TTC549 (cell line): ENCODE measurements around the gene NTNG1.
"Not testable (repeated sequence)": the region's sequence is repeated elsewhere in the genome, so short reads cannot be mapped to it uniquely, and the experiment has no call there.

Experiments used
- FAIRE-seq: peaks from 2 replicates; lab custom pipeline; 2012; peaks lifted over from hg19 to GRCh38; lab: Jason Lieb, UNC

NTNG1 gene

GRCh38 chr1:107200631-107201030 lies 59.8 kb downstream of the NTNG1 start:
- FAIRE-seq, result no peak

GRCh38 chr1:107202007-107202406 lies 61.2 kb downstream of the NTNG1 start:
- no peak for FAIRE-seq

GRCh38 chr1:107213225-107213624 lies 72.4 kb downstream of the NTNG1 start:
- no peak for FAIRE-seq

GRCh38 chr1:107220036-107220435 lies 79.2 kb downstream of the NTNG1 start:
- FAIRE-seq, result no peak

- FAIRE-seq, result no peak
Observed at GRCh38 chr1:107225706-107226105, 84.9 kb downstream of the NTNG1 start.

- no peak for FAIRE-seq
Observed at GRCh38 chr1:107228704-107229371, 88.0 kb downstream of the NTNG1 start.

GRCh38 chr1:107229711-107230110 lies 88.9 kb downstream of the NTNG1 start:
- FAIRE-seq, result no peak

- no peak for FAIRE-seq
Observed at GRCh38 chr1:107230121-107230520, 89.3 kb downstream of the NTNG1 start.

- FAIRE-seq, result no peak
Observed at GRCh38 chr1:107231291-107231690, 90.5 kb downstream of the NTNG1 start.

- no peak for FAIRE-seq
Observed at GRCh38 chr1:107232426-107232825, 91.6 kb downstream of the NTNG1 start.

GRCh38 chr1:107236760-107237159 lies 95.9 kb downstream of the NTNG1 start:
- FAIRE-seq, result not testable (repeated sequence)

GRCh38 chr1:107243461-107243860 lies 102.6 kb downstream of the NTNG1 start:
- no peak for FAIRE-seq

- FAIRE-seq, result no peak
Observed at GRCh38 chr1:107244709-107245500, 104.1 kb downstream of the NTNG1 start.

GRCh38 chr1:107246775-107247345 lies 106.0 kb downstream of the NTNG1 start:
- FAIRE-seq, result no peak

- no peak for FAIRE-seq
Observed at GRCh38 chr1:107247679-107248078, 106.8 kb downstream of the NTNG1 start.

GRCh38 chr1:107250169-107250568 lies 109.3 kb downstream of the NTNG1 start:
- FAIRE-seq, result no peak

- no peak for FAIRE-seq
Observed at GRCh38 chr1:107251083-107251482, 110.2 kb downstream of the NTNG1 start.

- FAIRE-seq, result no peak
Observed at GRCh38 chr1:107251839-107252238, 111.0 kb downstream of the NTNG1 start.

GRCh38 chr1:107252271-107252670 lies 111.4 kb downstream of the NTNG1 start:
- no peak for FAIRE-seq

GRCh38 chr1:107254306-107254705 lies 113.5 kb downstream of the NTNG1 start:
- no peak for FAIRE-seq

- FAIRE-seq, result no peak
Observed at GRCh38 chr1:107255469-107255868, 114.6 kb downstream of the NTNG1 start.

- FAIRE-seq, result no peak
Observed at GRCh38 chr1:107262467-107263286, 121.8 kb downstream of the NTNG1 start.
